K562 (cell line): Measurements from ENCODE around the gene NRCAM. TPM values are rescaled to one million over a fixed set of nuclear protein-coding genes. Genes with fewer than 3 reads are reported as not detected.

Experiments used
- ARID1B ChIP-seq: fragments of 450-650 bp; IDR thresholded peaks from 2 replicates; pipeline ENCODE4 v1.6.1; 2016; ENCODE audit warnings: antibody characterized with exemption, mild to moderate bottlenecking, inconsistent platforms
- GABPA ChIP-seq: fragments of 200-800 bp; sonication (Bioruptor generic); conservative IDR thresholded peaks from 2 replicates; pipeline ENCODE4 v1.6.1; 2016; ENCODE audit warnings: low read depth, missing genetic modification characterization, missing compliant biosample characterization
- GATAD2B ChIP-seq: fragments of 450-650 bp; IDR thresholded peaks from 2 replicates; pipeline ENCODE4 v1.6.1; 2017; ENCODE audit warnings: mild to moderate bottlenecking, borderline replicate concordance
- MTF1 ChIP-seq: fragments of 250-450 bp; sonication (Bioruptor Pico); IDR thresholded peaks from 2 replicates; pipeline ENCODE4 v1.9.0; 2021; ENCODE audit warnings: moderate library complexity, mild to moderate bottlenecking, inconsistent platforms, borderline replicate concordance
- NCOA1 ChIP-seq: fragments of 450-650 bp; IDR thresholded peaks from 2 replicates; pipeline ENCODE4 v1.6.1; 2016; ENCODE audit warnings: low read depth
- PHTF2 ChIP-seq: fragments of 250-450 bp; sonication (Bioruptor Pico); IDR thresholded peaks from 2 replicates; pipeline ENCODE4 v1.5.0; 2021; ENCODE audit warnings: mild to moderate bottlenecking
- SMARCA5 ChIP-seq: fragments of 450-650 bp; IDR thresholded peaks from 2 replicates; pipeline ENCODE4 v1.6.1; 2016
- SOX6 ChIP-seq: fragments of 450-650 bp; IDR thresholded peaks from 2 replicates; pipeline ENCODE4 v1.6.1; 2014; ENCODE audit warnings: mild to moderate bottlenecking
- SUPT5H ChIP-seq: fragments of 450-650 bp; IDR thresholded peaks from 2 replicates; pipeline ENCODE4 v1.6.1; 2016
- TOE1 ChIP-seq, 2 experiments: fragments of 450-650 bp in 1 of 2; sonication (generic) in 1 of 2; formaldehyde crosslinking in 1 of 2; IDR thresholded peaks; 2 replicates each; pipeline versions ENCODE4 v1.7.1 to v1.8.0; 2016 to 2022; ENCODE audit warnings: borderline replicate concordance in 2 of 2, mild to moderate bottlenecking in 2 of 2, antibody characterized with exemption in 1 of 2, inconsistent platforms in 1 of 2, low read depth in 1 of 2, missing genetic modification reagents in 1 of 2, moderate library complexity in 1 of 2
- ZBTB17 ChIP-seq: fragments of 450-650 bp; formaldehyde crosslinking; IDR thresholded peaks from 2 replicates; pipeline ENCODE4 v1.4.0; 2020; ENCODE audit warnings: mild to moderate bottlenecking
- ZNF174 ChIP-seq: fragments of 250-450 bp; sonication (Bioruptor Pico); IDR thresholded peaks from 2 replicates; pipeline ENCODE4 v1.4.0; 2020; ENCODE audit warnings: mild to moderate bottlenecking
- ZNF24 ChIP-seq: fragments of 450-650 bp; IDR thresholded peaks from 2 replicates; pipeline ENCODE4 v1.6.1; 2016
- polyA plus RNA-seq, 8 experiments: library from polyadenylated mRNA; depleted of rRNA in 4 of 8; stranded (reverse) in 5 of 8; unstranded in 3 of 8; fragments of >200 nt; fragmentation: Nextera tagmentation in 2 of 8; fragmentation: Illumina TruSeq in 1 of 8; extraction: Ambion mirVana in 2 of 8; extraction: Trizol in 1 of 8; gene quantifications; 2 replicates each; pipeline versions ENCODE4 v1.2.1 to v1.2.3, GENCODE V29; 2011 to 2014; ENCODE audit warnings: inconsistent platforms in 1 of 8, missing spikeins in 1 of 8
- total RNA-seq, 7 experiments: library from RNA; depleted of rRNA in 6 of 7; stranded (reverse); fragments of >200 nt in 6 of 7; fragmentation: Illumina TruSeq in 2 of 7; extraction: Trizol in 2 of 7; gene quantifications; 2 replicates each; pipeline versions ENCODE4 v1.2.1 to v1.2.3, GENCODE V29; 2011 to 2021; ENCODE audit warnings: low replicate concordance in 1 of 7
- TF ChIP-seq, protein P1 (sequence below): sonication (generic); formaldehyde crosslinking; IDR thresholded peaks from 2 replicates; pipeline ENCODE4 v1.8.0; 2022; ENCODE audit warnings: missing genetic modification reagents, mild to moderate bottlenecking, borderline replicate concordance

NRCAM gene
- total and polyA plus RNA-seq, 9 of the 15 experiments (the other 6 are each of a cell fraction or from before 2014, with no cell fraction given) = 0.03 to 0.54 (median 0.12) TPM; not detected in 1

DNA sequence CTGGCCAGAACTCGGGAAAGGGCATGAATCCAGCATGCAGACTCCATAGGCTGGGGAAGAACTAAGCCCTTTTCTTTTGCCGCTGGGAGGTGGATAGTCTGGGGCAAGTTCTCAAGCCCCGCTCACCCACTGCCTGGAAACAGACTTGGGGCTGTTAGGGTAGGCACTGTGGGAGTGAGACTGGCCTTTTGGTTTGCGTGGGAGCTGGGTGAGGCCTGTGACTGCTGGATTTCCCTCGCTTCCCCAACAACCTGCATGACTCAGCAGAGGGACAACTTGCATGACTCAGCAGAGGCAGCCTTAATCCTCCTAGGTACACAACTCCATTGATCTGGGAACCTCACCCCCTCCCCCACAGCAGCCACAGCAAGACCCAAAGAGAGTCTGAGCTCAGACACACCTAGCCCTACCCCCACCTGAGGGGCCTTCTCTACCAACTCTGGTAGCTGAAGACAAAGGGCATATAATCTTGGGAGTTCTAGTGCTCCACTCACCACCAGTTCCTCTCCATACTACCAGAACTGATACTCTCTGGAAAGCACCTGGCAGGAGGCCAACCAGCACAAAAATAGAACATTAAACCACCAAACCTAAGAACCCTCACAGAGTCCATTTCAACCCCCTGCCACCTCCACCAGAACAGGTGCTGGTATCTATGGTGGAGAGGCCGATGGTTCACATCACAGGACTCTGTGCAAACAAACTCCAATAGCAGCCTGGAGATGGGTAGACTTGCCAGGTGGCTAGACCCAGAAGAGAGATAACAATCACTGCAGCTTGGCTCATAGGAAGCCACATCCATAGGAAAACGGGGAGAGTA, 244.6 kb downstream of the NRCAM start (continued):
- TF ChIP-seq, protein P1, sequence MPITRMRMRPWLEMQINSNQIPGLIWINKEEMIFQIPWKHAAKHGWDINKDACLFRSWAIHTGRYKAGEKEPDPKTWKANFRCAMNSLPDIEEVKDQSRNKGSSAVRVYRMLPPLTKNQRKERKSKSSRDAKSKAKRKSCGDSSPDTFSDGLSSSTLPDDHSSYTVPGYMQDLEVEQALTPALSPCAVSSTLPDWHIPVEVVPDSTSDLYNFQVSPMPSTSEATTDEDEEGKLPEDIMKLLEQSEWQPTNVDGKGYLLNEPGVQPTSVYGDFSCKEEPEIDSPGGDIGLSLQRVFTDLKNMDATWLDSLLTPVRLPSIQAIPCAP (CRISPR knock-in tag) = no peak
- TF ChIP-seq ZBTB17 (CRISPR knock-in tag) = 0 out of 2 replicates have a peak, but pooled peaks have one; percentile 18
- no peak for TF ChIP-seq ZNF174 (CRISPR knock-in tag)
- TF ChIP-seq SUPT5H = no peak
- no peak for TF ChIP-seq PHTF2
- no peak for TF ChIP-seq SMARCA5
- TF ChIP-seq ZNF24 = peak; percentile 57; the same call in 1 of the 2 replicates
- no peak for TF ChIP-seq MTF1 (CRISPR knock-in tag)
- peak; percentile 59 for TF ChIP-seq SOX6
- peak; percentile 70 for TF ChIP-seq NCOA1
- no peak for TF ChIP-seq GABPA (tag)
- peak; percentile 76 for TF ChIP-seq TOE1 (IDR thresholded peaks at IDR 0.05; ENCODE audit: borderline replicate concordance)
- no peak for TF ChIP-seq TOE1 (CRISPR knock-in tag; IDR thresholded peaks at IDR 0.05; ENCODE audit: borderline replicate concordance, low read depth)
- TF ChIP-seq GATAD2B = peak; percentile 62; the same call in 1 of the 2 replicates
- peak; percentile 89 for TF ChIP-seq ARID1B
